Lower lobe of right lung (tissue), 2 donors: ENCODE results near the gene CNIH3. TPM values are rescaled to one million over a fixed set of nuclear protein-coding genes. Genes with fewer than 3 reads are reported as not detected.

ENCODE experiments used
- ATAC-seq, 2 donors: fragments of 200-7000 bp; cut with Tn5 transposase; one replicate each; pipeline ENCODE4 v1.9.1; 2020 to 2022; ENCODE audit warnings: mild to moderate bottlenecking in 2 of 2, moderate library complexity in 2 of 2
- DNase-seq: peaks from one replicate; pipeline ENCODE4 v3.0.0-alpha.2; 2020
- H3K27ac ChIP-seq: fragments of 200-600 bp; one replicate; pipeline ENCODE4 v1.8.0; 2022
- H3K27me3 ChIP-seq: fragments of 200-600 bp; one replicate; pipeline ENCODE4 v1.8.0; 2022; ENCODE audit warnings: low read depth
- H3K36me3 ChIP-seq: fragments of 200-600 bp; one replicate; pipeline ENCODE4 v1.8.0; 2022; ENCODE audit warnings: mild to moderate bottlenecking
- H3K4me1 ChIP-seq: fragments of 200-600 bp; one replicate; pipeline ENCODE4 v1.8.0; 2022
- H3K4me3 ChIP-seq: fragments of 200-600 bp; one replicate; pipeline ENCODE4 v1.8.0; 2022; ENCODE audit warnings: mild to moderate bottlenecking
- H3K9me3 ChIP-seq: fragments of 200-600 bp; one replicate; pipeline ENCODE4 v1.8.0; 2022
- CTCF ChIP-seq: fragments of 200-600 bp; IDR thresholded peaks from one replicate; pipeline ENCODE4 v1.8.0; 2022; ENCODE audit warnings: antibody characterized with exemption, mild to moderate bottlenecking
- intact Hi-C: fragments of 100-400 bp; cut with DNase I; formaldehyde crosslinking; loops from one replicate; pipeline ENCODE4 v1.11.0; 2022
- total RNA-seq: library from RNA; stranded (reverse); fragmentation: NEBNext Ultra II Directional; extraction: Animal tissue kit (Norgen Biotek cat#: 25700); gene quantifications from one replicate; pipeline ENCODE4 v1.2.1, GENCODE V29; 2021
- donor health status: DM: no; HTN: yes; CAD: no; lungs with severe emphysema.

CNIH3 gene
- total RNA-seq, 1 donor from 2014 or later: 2.1 TPM

GRCh38 chr1:224643653-224644052 is 27.5 kb downstream of the CNIH3 start:
- no peaks in the 10 kb centered on the region for H3K36me3 ChIP-seq
- H3K9me3 ChIP-seq: no peaks in the 10 kb centered on the region
- no peak for TF ChIP-seq CTCF
- no peak overlapping the region for H3K27ac ChIP-seq
- DNase-seq (no peak), ATAC-seq (no peak)
- no peak overlapping the region for H3K4me3 ChIP-seq
- H3K4me1 ChIP-seq: no peaks in the 10 kb centered on the region
- intact Hi-C loops: loop anchor here (5.0 kb wide), 1 partner anchor 209 kb away; no protein-coding TSS in a partner anchor
- H3K27me3 ChIP-seq: no peaks in the 10 kb centered on the region

- ATAC-seq (peak; percentile 51 to 61), DNase-seq (no peak)
- H3K4me1 ChIP-seq: no peaks in the 10 kb centered on the region
- H3K27ac ChIP-seq: no peak overlapping the region
- intact Hi-C loops: loop anchor here (5.0 kb wide), 1 partner anchor 208 kb away; no protein-coding TSS in a partner anchor
- H3K4me3 ChIP-seq: no peak overlapping the region
- no peaks in the 10 kb centered on the region for H3K27me3 ChIP-seq
- H3K9me3 ChIP-seq: no peaks in the 10 kb centered on the region
- H3K36me3 ChIP-seq: no peaks in the 10 kb centered on the region
- TF ChIP-seq CTCF: peak; percentile 84
Observed at GRCh38 chr1:224644553-224645154, 28.5 kb downstream of the CNIH3 start.

GRCh38 chr1:224647449-224647848 is 31.3 kb downstream of the CNIH3 start:
- Histone ChIP-seq H3K9me3 (no peaks in the 10 kb centered on the region), H3K27me3 (no peaks in the 10 kb centered on the region), H3K4me3 (no peak overlapping the region), H3K36me3 (no peaks in the 10 kb centered on the region), H3K4me1 (no peaks in the 10 kb centered on the region), H3K27ac (no peak overlapping the region)
- intact Hi-C loops: no loop called here
- no peak for DNase-seq
- no peak for TF ChIP-seq CTCF
- no peak for ATAC-seq

GRCh38 chr1:224650290-224650689 is 34.2 kb downstream of the CNIH3 start:
- no peaks in the 10 kb centered on the region for H3K27me3 ChIP-seq
- H3K4me1 ChIP-seq: no peaks in the 10 kb centered on the region
- intact Hi-C loops: no loop called here
- H3K36me3 ChIP-seq: no peaks in the 10 kb centered on the region
- no peak overlapping the region for H3K27ac ChIP-seq
- DNase-seq (no peak), ATAC-seq (no peak)
- no peaks in the 10 kb centered on the region for H3K9me3 ChIP-seq
- H3K4me3 ChIP-seq: no peak overlapping the region
- TF ChIP-seq CTCF: no peak

- H3K27me3 ChIP-seq: no peaks in the 10 kb centered on the region
- H3K36me3 ChIP-seq: no peaks in the 10 kb centered on the region
- H3K27ac ChIP-seq: no peak overlapping the region
- no peak for DNase-seq
- H3K9me3 ChIP-seq: no peaks in the 10 kb centered on the region
- no peak for ATAC-seq
- TF ChIP-seq CTCF: no peak
- no peak overlapping the region for H3K4me3 ChIP-seq
- intact Hi-C loops: no loop called here
- H3K4me1 ChIP-seq: no peaks in the 10 kb centered on the region
Observed at GRCh38 chr1:224651188-224651587, 35.1 kb downstream of the CNIH3 start.
